Loucy (cell line): ENCODE results near the gene OLFM4.

ENCODE experiments used
- H2AFZ ChIP-seq: fragments of 200-600 bp; sonication (generic); 2 replicates; pipeline ENCODE4 v1.6.0; 2016; ENCODE audit warnings: antibody characterized with exemption, mild to moderate bottlenecking, low read length, moderate library complexity
- H3F3A ChIP-seq: fragments of 200-600 bp; 2 replicates; pipeline ENCODE4 v1.6.0; 2016; ENCODE audit warnings: antibody characterized with exemption, low read depth, mild to moderate bottlenecking
- H3K27me3 ChIP-seq: fragments of 200-600 bp; sonication (generic); 2 replicates; pipeline ENCODE4 v1.6.1; 2014; ENCODE audit warnings: low read length, mild to moderate bottlenecking; ENCODE audit not compliant: insufficient read depth, poor library complexity, severe bottlenecking
- H3K36me3 ChIP-seq: fragments of 200-600 bp; sonication (generic); 2 replicates; pipeline ENCODE4 v1.6.1; 2016; ENCODE audit warnings: low read length; ENCODE audit not compliant: insufficient read depth
- H3K4me1 ChIP-seq: fragments of 200-600 bp; sonication (generic); 2 replicates; pipeline ENCODE4 v1.5.1; 2014; ENCODE audit warnings: low read length, mild to moderate bottlenecking; ENCODE audit not compliant: insufficient read depth, poor library complexity, severe bottlenecking
- H3K4me2 ChIP-seq: fragments of 200-600 bp; sonication (generic); 2 replicates; pipeline ENCODE4 v1.6.0; 2014; ENCODE audit warnings: antibody characterized with exemption, low read length, low read depth, mild to moderate bottlenecking; ENCODE audit not compliant: poor library complexity, severe bottlenecking
- H3K4me3 ChIP-seq: fragments of 200-600 bp; sonication (generic); 2 replicates; pipeline ENCODE4 v1.5.1; 2014; ENCODE audit warnings: low read length, mild to moderate bottlenecking, mixed read lengths; ENCODE audit not compliant: poor library complexity, severe bottlenecking
- H3K79me2 ChIP-seq: fragments of 200-600 bp; sonication (generic); 2 replicates; pipeline ENCODE4 v1.6.1; 2014; ENCODE audit warnings: low read length; ENCODE audit not compliant: insufficient read depth
- H3K9ac ChIP-seq: fragments of 200-600 bp; sonication (generic); 2 replicates; pipeline ENCODE4 v1.6.0; 2014; ENCODE audit warnings: mild to moderate bottlenecking, low read depth, low read length, moderate library complexity; ENCODE audit not compliant: poor library complexity, severe bottlenecking
- H3K9me2 ChIP-seq: fragments of 200-600 bp; sonication (generic); replicated peaks from 2 replicates; pipeline ENCODE4 v1.6.1; 2016; ENCODE audit warnings: low read depth, low read length, mixed read lengths
- H3K9me3 ChIP-seq: fragments of 200-600 bp; sonication (generic); 2 replicates; pipeline ENCODE4 v1.6.1; 2014; ENCODE audit warnings: mild to moderate bottlenecking, antibody characterized with exemption, low read length, low read depth; ENCODE audit not compliant: insufficient read depth
- H4K20me1 ChIP-seq: fragments of 200-600 bp; sonication (generic); 2 replicates; pipeline ENCODE4 v1.6.0; 2014; ENCODE audit warnings: antibody characterized with exemption, low read length, mild to moderate bottlenecking; ENCODE audit not compliant: insufficient read depth, poor library complexity, severe bottlenecking
- CTCF ChIP-seq: fragments of 200-600 bp; sonication (generic); conservative IDR thresholded peaks from 2 replicates; pipeline ENCODE4 v1.5.1; 2014; ENCODE audit warnings: mild to moderate bottlenecking, antibody characterized with exemption, low read length
- EZH2phosphoT487 ChIP-seq: fragments of 200-600 bp; IDR thresholded peaks from 2 replicates; pipeline ENCODE4 v1.6.1; 2018; ENCODE audit warnings: antibody characterized with exemption, mild to moderate bottlenecking, moderate library complexity, borderline replicate concordance

Gene OLFM4

GRCh38 chr13:53023246-53023645 is 5.4 kb upstream of the OLFM4 start:
- Histone ChIP-seq H3K4me3 (no peak overlapping the region), H3K27me3 (no peaks in the 10 kb centered on the region), H3K4me1 (no peaks in the 10 kb centered on the region)

DNA sequence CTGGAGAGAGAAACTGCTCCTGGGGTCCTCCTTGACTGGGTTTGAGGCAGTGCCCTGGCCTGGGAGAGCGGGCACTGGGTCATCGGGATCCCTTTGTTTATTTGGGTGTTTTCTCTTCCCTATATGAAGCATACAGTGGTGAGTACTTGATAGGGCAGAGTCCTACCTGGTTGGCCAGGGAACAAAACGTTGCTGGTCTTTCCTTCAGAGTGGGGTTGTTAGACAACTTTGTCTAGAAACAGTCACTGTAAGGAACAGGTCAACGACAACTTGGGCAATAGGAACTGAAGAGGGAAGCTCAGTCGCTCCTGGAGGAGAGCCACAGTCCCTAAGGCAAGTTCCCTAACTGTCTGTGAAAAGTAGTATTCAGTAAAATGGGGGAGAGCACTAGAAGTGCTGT is 550 bp upstream of the OLFM4 start:
- no peaks in the 10 kb centered on the region for H3K9me3 ChIP-seq
- no peak overlapping the region for H3K4me3 ChIP-seq
- no peaks in the 10 kb centered on the region for H3K27me3 ChIP-seq
- H3K9me2 ChIP-seq = no peaks in the 10 kb centered on the region
- TF ChIP-seq EZH2phosphoT487 (no peak), CTCF (no peak)
- no peaks in the 10 kb centered on the region for H3K36me3 ChIP-seq
- H3F3A ChIP-seq = no peaks in the 10 kb centered on the region
- no peaks in the 10 kb centered on the region for H4K20me1 ChIP-seq
- no peak overlapping the region for H2AFZ ChIP-seq
- H3K4me2 ChIP-seq = no peak overlapping the region
- H3K79me2 ChIP-seq = no peaks in the 10 kb centered on the region
- no peaks in the 10 kb centered on the region for H3K4me1 ChIP-seq
- H3K9ac ChIP-seq = no peak overlapping the region

More at GRCh38 chr13:53023246-53023645, 5.4 kb upstream of the OLFM4 start:
- Histone ChIP-seq H3K36me3 (no peaks in the 10 kb centered on the region), H3K79me2 (no peaks in the 10 kb centered on the region), H3K9me2 (no peaks in the 10 kb centered on the region), H3K4me2 (no peak overlapping the region), H3K9ac (no peak overlapping the region), H4K20me1 (no peaks in the 10 kb centered on the region), H3F3A (no peaks in the 10 kb centered on the region), H2AFZ (no peak overlapping the region), H3K9me3 (no peaks in the 10 kb centered on the region)
- TF ChIP-seq CTCF (no peak), EZH2phosphoT487 (no peak)

GRCh38 chr13:53032849-53033248 is 4.2 kb downstream of the OLFM4 start:
- Histone ChIP-seq H3K79me2 (no peaks in the 10 kb centered on the region), H3K4me2 (no peak overlapping the region), H3K36me3 (no peaks in the 10 kb centered on the region), H3K9ac (no peak overlapping the region), H3F3A (no peaks in the 10 kb centered on the region), H3K9me3 (no peaks in the 10 kb centered on the region), H3K4me3 (no peak overlapping the region), H2AFZ (no peak overlapping the region), H3K27me3 (no peaks in the 10 kb centered on the region), H3K4me1 (no peaks in the 10 kb centered on the region), H3K9me2 (no peaks in the 10 kb centered on the region), H4K20me1 (no peaks in the 10 kb centered on the region)
- TF ChIP-seq CTCF = no peak
- no peak for TF ChIP-seq EZH2phosphoT487
